HG02981 (cell line): ENCODE measurements around the gene BSN.
"Not testable (repeated sequence)": the region's sequence is repeated elsewhere in the genome, so short reads cannot be mapped to it uniquely, and the experiment has no call there.

Experiments
- ATAC-seq: cut with Tn5 transposase; IDR thresholded peaks from one replicate; pipeline ENCODE4 v1.9.1; 2021; ENCODE audit warnings: mild to moderate bottlenecking, moderate library complexity; ENCODE audit not compliant: unreplicated experiment

Gene BSN

DNA sequence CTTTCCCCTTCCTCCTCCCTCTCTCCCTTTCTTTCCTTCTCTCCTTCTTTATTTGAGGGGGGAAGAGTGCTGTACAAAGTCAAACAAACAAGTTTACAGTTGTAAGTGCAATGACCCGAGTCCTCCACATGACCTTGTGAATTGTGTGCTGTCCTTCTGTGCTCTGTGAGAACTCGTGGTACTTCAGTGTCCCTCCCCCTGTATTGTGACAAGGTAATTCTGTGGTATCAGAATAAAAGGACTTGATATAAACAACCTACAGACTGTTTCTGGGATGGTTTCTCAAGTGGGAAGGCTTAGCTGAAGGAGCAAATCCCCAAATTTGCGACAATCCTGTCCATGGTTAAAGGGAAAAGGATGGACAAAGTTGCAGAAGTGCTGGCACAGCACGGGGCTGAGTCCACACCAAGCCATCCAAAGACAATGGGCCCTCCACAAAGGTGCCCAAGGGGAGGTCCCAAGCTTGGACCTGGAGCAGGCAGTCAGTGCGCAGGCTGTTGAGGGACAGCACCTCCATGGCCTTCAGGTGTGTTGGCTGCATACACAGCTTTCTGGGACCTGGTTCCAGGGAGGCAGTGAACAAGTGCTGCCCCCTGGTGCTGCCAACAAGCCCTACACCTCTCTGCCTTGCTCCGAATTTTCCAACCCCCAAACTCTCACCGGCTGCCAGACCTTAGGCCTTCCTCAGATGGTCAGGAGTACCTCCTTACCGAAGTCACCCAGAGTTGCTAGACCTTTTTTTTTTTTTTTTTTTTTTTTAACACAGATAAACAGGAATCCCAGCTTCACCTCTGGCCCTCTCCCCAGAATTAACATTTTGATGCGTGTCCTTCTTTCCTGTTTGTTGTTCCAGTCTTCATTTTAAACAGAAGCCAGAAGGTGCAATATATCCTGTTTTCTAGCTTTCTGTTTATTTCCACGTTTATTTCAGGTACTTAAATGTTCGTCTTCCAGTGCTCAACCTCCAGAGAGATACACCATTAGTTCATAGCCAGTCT, 117.3 kb downstream of the BSN start:
- no peak for ATAC-seq

- no peak for ATAC-seq
Measured at GRCh38 chr3:49673121-49673714, 118.9 kb downstream of the BSN start.

- peak; percentile 77 for ATAC-seq
Measured at GRCh38 chr3:49673715-49674496, 119.6 kb downstream of the BSN start, which contains the start of gene APEH. Gene APEH, plus strand, starts transcription at chr3:49674351. Its CDS starts 51 bp downstream, at chr3:49674402.

DNA sequence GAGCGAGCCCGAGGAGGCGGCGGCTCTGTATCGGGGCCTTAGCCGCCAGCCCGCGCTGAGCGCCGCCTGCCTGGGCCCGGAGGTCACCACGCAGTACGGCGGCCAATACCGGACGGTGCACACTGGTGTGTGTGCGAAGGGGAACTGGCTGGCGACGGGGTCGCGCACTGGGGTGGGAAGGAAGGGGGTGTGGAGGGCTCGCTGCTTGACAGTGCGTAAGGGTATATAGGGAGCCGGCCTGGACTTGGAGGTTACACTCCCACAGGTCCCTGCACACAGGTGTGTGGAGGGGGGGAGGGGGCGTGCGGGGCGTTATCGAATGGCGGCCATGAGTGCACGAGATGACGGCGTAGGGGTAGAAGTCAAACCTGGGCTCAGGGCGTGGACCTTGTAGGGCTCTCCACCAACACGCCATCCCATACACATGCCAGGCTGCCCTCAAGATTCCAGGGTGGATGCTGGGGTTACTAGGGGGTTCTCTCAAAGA, 120.3 kb downstream of the BSN start:
- ATAC-seq = peak; percentile 10

DNA sequence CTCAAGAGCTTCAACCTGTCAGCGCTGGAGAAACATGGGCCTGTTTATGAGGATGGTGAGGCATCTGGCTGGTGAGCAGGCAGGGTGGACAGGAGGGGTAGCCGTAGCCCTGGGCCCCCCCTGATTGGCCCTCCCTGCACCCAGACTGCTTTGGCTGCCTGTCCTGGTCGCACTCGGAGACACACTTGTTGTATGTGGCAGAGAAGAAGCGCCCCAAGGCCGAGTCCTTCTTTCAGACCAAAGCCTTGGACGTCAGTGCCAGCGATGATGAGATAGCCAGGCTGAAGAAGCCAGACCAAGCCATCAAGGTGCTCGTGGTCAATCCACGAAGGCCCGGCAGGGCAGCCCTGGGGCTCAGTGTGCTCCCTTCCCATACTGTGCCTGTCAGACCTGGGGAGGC, 121.6 kb downstream of the BSN start:
- no peak for ATAC-seq

GRCh38 chr3:49680493-49681231, 126.4 kb downstream of the BSN start:
- no peak for ATAC-seq

DNA sequence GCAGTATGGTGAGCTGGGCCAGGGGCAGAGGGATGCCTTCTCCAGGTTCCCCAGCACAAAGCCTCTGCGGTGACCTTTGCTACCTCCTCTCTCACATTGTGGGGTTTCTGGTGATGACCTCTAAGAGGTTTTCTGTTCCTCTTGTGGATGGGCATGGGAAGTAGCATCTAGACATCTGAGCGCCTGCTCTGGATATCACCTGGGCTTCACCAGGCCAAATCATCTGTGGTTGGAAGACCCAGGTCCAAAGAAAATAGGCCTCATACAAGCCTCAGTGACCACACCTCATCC, 126.9 kb downstream of the BSN start:
- no peak for ATAC-seq

GRCh38 chr3:49681543-49681942, 127.3 kb downstream of the BSN start:
- ATAC-seq = no peak

DNA sequence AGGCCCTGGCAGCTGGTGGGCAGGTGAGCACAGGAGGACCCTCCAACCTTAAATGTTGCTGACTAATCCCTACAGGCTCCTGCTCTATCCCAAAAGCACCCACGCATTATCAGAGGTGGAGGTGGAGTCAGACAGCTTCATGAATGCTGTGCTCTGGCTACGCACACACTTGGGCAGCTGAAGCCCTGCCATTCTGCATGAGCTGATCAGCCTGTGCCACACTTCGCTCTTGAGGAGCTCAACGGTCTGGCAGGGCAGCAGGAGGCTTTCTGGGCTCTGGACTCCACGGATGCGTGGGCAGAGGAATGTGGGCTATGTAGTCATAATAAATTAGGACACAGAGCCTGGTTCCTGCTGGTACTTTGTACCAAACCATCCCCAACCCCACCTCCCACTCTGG, 128.9 kb downstream of the BSN start:
- ATAC-seq = no peak

DNA sequence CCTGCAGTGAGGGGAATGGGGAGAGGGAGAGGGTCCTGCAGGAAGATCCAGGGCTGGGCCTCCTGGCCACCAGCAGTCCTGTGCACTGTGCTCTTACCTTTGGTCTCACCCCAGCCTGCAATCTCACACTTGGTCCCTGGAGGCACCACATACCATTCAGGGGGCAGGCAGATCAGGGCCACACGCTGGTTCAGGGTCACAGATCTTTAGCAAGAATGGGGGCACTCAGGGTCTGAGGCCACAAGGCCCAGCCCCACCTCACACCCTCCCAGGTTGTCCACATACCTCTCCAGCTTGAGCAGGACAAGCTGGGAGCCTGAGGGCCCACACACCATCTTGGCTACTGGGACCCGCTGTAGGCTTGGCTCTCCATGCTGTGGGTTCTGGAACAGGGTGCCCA, 130.2 kb downstream of the BSN start:
- ATAC-seq = not testable (repeated sequence)

GRCh38 chr3:49685103-49685502, 130.8 kb downstream of the BSN start:
- not testable (repeated sequence) for ATAC-seq

- not testable (repeated sequence) for ATAC-seq
Measured at GRCh38 chr3:49685846-49686245, 131.6 kb downstream of the BSN start.

- ATAC-seq = not testable (repeated sequence)
Measured at GRCh38 chr3:49686346-49686745, 132.1 kb downstream of the BSN start.

- not testable (repeated sequence) for ATAC-seq
Measured at GRCh38 chr3:49686769-49687423, 132.6 kb downstream of the BSN start.

- ATAC-seq = not testable (repeated sequence)
Measured at GRCh38 chr3:49687424-49687795, 133.1 kb downstream of the BSN start.

DNA sequence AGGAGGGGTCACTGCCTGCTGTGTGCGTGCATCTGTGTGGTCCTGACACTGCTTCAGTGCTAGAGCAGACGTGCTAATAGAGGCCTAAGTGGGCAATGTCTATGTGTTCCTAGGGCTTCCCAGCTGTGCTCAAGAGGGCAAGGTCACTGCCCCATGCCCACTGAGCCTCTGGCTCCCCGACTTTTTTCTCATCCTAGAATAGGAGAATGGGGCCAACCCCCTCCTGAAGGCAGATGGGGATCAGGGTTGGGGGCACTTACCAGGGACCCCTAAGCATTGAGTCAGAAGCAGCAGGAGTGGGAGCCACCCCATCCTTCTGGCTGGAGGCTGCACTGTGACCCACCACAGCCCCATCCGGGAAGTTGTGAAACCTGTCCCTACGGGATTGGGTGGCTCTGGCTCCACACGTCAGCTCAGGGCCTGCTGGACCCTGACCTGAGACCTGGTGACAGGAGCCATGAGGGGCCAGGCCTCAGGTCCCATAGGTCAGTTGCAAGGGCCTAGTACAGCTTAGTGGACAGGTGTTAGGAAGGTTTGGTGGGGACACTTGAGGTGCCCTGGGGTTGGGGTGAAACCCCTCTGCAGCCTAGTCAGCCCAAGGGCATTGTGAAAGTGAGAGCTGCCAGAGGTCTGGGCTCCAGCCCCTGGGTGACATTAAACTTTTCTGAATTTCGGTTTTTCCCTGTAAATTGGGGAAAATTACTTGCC, 134.2 kb downstream of the BSN start:
- ATAC-seq = not testable (repeated sequence)

- peak; percentile 51 for ATAC-seq
Measured at GRCh38 chr3:49689046-49689907, 135.0 kb downstream of the BSN start, which contains the start of the genes MST1 and RNF123. Gene MST1, minus strand, starts transcription at chr3:49689474. Its CDS starts 783 bp downstream, at chr3:49688691. Gene RNF123, plus strand, starts transcription at chr3:49689557. Its CDS starts 1,609 bp downstream, at chr3:49691166.

DNA sequence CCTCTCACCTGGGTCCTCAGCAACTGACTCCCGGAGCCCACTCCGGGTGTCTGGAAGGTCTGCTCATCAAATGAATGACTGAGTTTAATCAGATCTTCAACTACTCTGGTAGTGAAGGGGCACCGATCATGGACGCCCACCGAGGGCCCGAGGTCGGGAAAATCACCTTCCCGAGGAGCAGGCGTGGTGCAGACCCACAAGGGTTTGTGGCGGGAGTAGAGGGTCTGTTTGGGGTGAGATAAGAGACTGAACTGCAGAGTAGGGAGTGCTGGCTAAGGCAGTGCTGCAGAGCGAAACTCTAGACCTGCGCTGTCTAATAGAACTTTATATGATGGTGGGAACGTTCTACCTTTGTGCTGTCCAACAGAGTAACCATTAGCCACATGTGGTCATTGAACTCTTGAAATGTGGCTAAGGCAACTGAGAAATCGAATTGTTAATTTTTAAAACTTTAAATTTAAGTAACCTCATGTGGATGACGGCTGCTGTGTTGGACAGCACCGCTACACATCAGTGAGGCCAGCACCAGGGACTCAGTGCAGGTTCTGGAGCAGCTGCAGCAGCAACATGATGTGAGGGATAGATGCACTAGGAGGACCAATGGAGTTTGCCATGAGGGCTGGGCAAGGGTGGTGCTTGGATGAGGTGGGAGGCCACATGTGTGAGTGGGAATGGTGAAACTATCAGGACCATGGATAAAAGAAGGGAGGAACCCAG, 135.8 kb downstream of the BSN start:
- ATAC-seq = not testable (repeated sequence)
